Mammary epithelial cell (primary cell): Measurements from ENCODE around the gene RBPJL.

Source experiments
- CTCF ChIP-seq, 2 donors: IDR thresholded peaks in 1 of 2; conservative IDR thresholded peaks in 1 of 2; 2 replicates each; pipeline ENCODE4 v1.5.1; 2011 to 2012; ENCODE audit warnings: inconsistent platforms in 2 of 2, low read length in 2 of 2, mild to moderate bottlenecking in 2 of 2, control low read depth in 1 of 2, low read depth in 1 of 2; ENCODE audit not compliant: insufficient read depth in 1 of 2; ENCODE audit errors: extremely low read depth in 1 of 2
- EZH2 ChIP-seq: IDR thresholded peaks from 2 replicates; pipeline ENCODE4 v1.6.1; 2012; ENCODE audit warnings: low read length, inconsistent platforms, borderline replicate concordance

- TF ChIP-seq CTCF (conservative IDR thresholded peaks at IDR 0.05 in 1 of 2, IDR thresholded peaks at IDR 0.05 in 1 of 2; ENCODE audit: extremely low read depth in 1 of 2, insufficient read depth in 1 of 2, low read depth in 1 of 2, low read length in 2 of 2) (no peak), EZH2 (no peak)
Observed at GRCh38 chr20:45299786-45300185, 6.9 kb upstream of the RBPJL start.
